ENCODE data around the gene PTCHD1. TPM values are rescaled to one million over a fixed set of nuclear protein-coding genes. Genes with fewer than 3 reads are reported as not detected.

The PTCHD1 gene
- polyA plus RNA-seq, result under 1 TPM; 0.08 to 0.16 TPM

- 3 to 37% methylated on average over 62 to 64 of the region's 64 CpGs for WGBS, 2 donors
- peak within 1 kb of the TSS; percentile 26 to 35 for H3K4me3 ChIP-seq (ENCODE audit: low read depth in 1 of 2, low read length in 2 of 2)
- no peak within 1 kb of the TSS for H3K27ac ChIP-seq (ENCODE audit: low read depth in 2 of 2, low read length in 1 of 2)
- H3K36me3 ChIP-seq (ENCODE audit: control insufficient read depth in 2 of 2, insufficient read depth in 2 of 2, low read length in 1 of 2), result no peaks in the 10 kb centered on the region
- H3K9me3 ChIP-seq (ENCODE audit: control insufficient read depth in 2 of 2, insufficient read depth in 1 of 2, low read depth in 1 of 2, low read length in 1 of 2), result peaks cover 0 to 8% of the 10 kb centered on the region in 2 donors
- peaks cover 4 to 6% of the 10 kb centered on the region in 2 donors for H3K27me3 ChIP-seq (ENCODE audit: control insufficient read depth in 1 of 2, insufficient read depth in 2 of 2, low read length in 2 of 2)
- peaks cover 0 to 5% of the 10 kb centered on the region in 2 donors for H3K4me1 ChIP-seq (ENCODE audit: control insufficient read depth in 2 of 2, insufficient read depth in 2 of 2, low read length in 1 of 2)
Observed at GRCh38 chrX:23334848-23335599, at the start of gene PTCHD1. Gene PTCHD1 (plus strand): TSS chrX:23334849. CDS start chrX:23334876, 27 bp downstream.

GRCh38 chrX:23286731-23287130 is 47.9 kb upstream of the PTCHD1 start:
- H3K36me3 ChIP-seq (ENCODE audit: control insufficient read depth in 2 of 2, insufficient read depth in 2 of 2, low read length in 1 of 2), result no peaks in the 10 kb centered on the region
- WGBS, 2 donors, result 83 to 96% methylated on average over 5 of the region's 5 CpGs
- no peaks in the 10 kb centered on the region for H3K4me1 ChIP-seq (ENCODE audit: control insufficient read depth in 2 of 2, insufficient read depth in 2 of 2, low read length in 1 of 2)

GRCh38 chrX:23287191-23287725 is 47.4 kb upstream of the PTCHD1 start:
- no peaks in the 10 kb centered on the region for H3K9me3 ChIP-seq (ENCODE audit: control insufficient read depth in 2 of 2, insufficient read depth in 1 of 2, low read depth in 1 of 2, low read length in 1 of 2)

More at GRCh38 chrX:23286731-23287130, 47.9 kb upstream of the PTCHD1 start:
- H3K27ac ChIP-seq (ENCODE audit: low read depth in 2 of 2, low read length in 1 of 2), result no peak overlapping the region
- no peak overlapping the region for H3K4me3 ChIP-seq (ENCODE audit: low read depth in 1 of 2, low read length in 2 of 2)
- H3K27me3 ChIP-seq (ENCODE audit: control insufficient read depth in 1 of 2, insufficient read depth in 2 of 2, low read length in 2 of 2), result no peaks in the 10 kb centered on the region
- no peaks in the 10 kb centered on the region for H3K9me3 ChIP-seq (ENCODE audit: control insufficient read depth in 2 of 2, insufficient read depth in 1 of 2, low read depth in 1 of 2, low read length in 1 of 2)

GRCh38 chrX:23292354-23292987 is 42.2 kb upstream of the PTCHD1 start:
- no peak overlapping the region for H3K4me3 ChIP-seq (ENCODE audit: low read depth in 1 of 2, low read length in 2 of 2)
- no peak overlapping the region for H3K27ac ChIP-seq (ENCODE audit: low read depth in 2 of 2, low read length in 1 of 2)
- 19 to 46% methylated on average over 8 of the region's 8 CpGs for WGBS, 2 donors
- no peaks in the 10 kb centered on the region for H3K9me3 ChIP-seq (ENCODE audit: control insufficient read depth in 2 of 2, insufficient read depth in 1 of 2, low read depth in 1 of 2, low read length in 1 of 2)
- H3K4me1 ChIP-seq (ENCODE audit: control insufficient read depth in 2 of 2, insufficient read depth in 2 of 2, low read length in 1 of 2), result no peaks in the 10 kb centered on the region
- no peaks in the 10 kb centered on the region for H3K27me3 ChIP-seq (ENCODE audit: control insufficient read depth in 1 of 2, insufficient read depth in 2 of 2, low read length in 2 of 2)
- H3K36me3 ChIP-seq (ENCODE audit: control insufficient read depth in 2 of 2, insufficient read depth in 2 of 2, low read length in 1 of 2), result no peaks in the 10 kb centered on the region

More at GRCh38 chrX:23287191-23287725, 47.4 kb upstream of the PTCHD1 start:
- no peak overlapping the region for H3K4me3 ChIP-seq (ENCODE audit: low read depth in 1 of 2, low read length in 2 of 2)
- 57 to 84% methylated on average over 5 of the region's 5 CpGs for WGBS, 2 donors
- H3K27ac ChIP-seq (ENCODE audit: low read depth in 2 of 2, low read length in 1 of 2), result no peak overlapping the region
- H3K4me1 ChIP-seq (ENCODE audit: control insufficient read depth in 2 of 2, insufficient read depth in 2 of 2, low read length in 1 of 2), result no peaks in the 10 kb centered on the region
- no peaks in the 10 kb centered on the region for H3K36me3 ChIP-seq (ENCODE audit: control insufficient read depth in 2 of 2, insufficient read depth in 2 of 2, low read length in 1 of 2)
- H3K27me3 ChIP-seq (ENCODE audit: control insufficient read depth in 1 of 2, insufficient read depth in 2 of 2, low read length in 2 of 2), result no peaks in the 10 kb centered on the region

GRCh38 chrX:23292988-23293651 is 41.5 kb upstream of the PTCHD1 start:
- WGBS, 2 donors, result 41 to 71% methylated on average over 8 of the region's 8 CpGs
- Histone ChIP-seq H3K9me3 (ENCODE audit: control insufficient read depth in 2 of 2, insufficient read depth in 1 of 2, low read depth in 1 of 2, low read length in 1 of 2) (no peaks in the 10 kb centered on the region), H3K36me3 (ENCODE audit: control insufficient read depth in 2 of 2, insufficient read depth in 2 of 2, low read length in 1 of 2) (no peaks in the 10 kb centered on the region), H3K4me3 (ENCODE audit: low read depth in 1 of 2, low read length in 2 of 2) (no peak overlapping the region), H3K27ac (ENCODE audit: low read depth in 2 of 2, low read length in 1 of 2) (no peak overlapping the region), H3K4me1 (ENCODE audit: control insufficient read depth in 2 of 2, insufficient read depth in 2 of 2, low read length in 1 of 2) (no peaks in the 10 kb centered on the region), H3K27me3 (ENCODE audit: control insufficient read depth in 1 of 2, insufficient read depth in 2 of 2, low read length in 2 of 2) (no peaks in the 10 kb centered on the region)

- 65 to 67% methylated on average over 4 of the region's 4 CpGs for WGBS, 2 donors
- H3K4me3 ChIP-seq (ENCODE audit: low read depth in 1 of 2, low read length in 2 of 2), result no peak overlapping the region
Observed at GRCh38 chrX:23304881-23305280, 29.8 kb upstream of the PTCHD1 start.

GRCh38 chrX:23311731-23312130 is 22.9 kb upstream of the PTCHD1 start:
- no peaks in the 10 kb centered on the region for H3K36me3 ChIP-seq (ENCODE audit: control insufficient read depth in 2 of 2, insufficient read depth in 2 of 2, low read length in 1 of 2)
- H3K9me3 ChIP-seq (ENCODE audit: control insufficient read depth in 2 of 2, insufficient read depth in 1 of 2, low read depth in 1 of 2, low read length in 1 of 2), result no peaks in the 10 kb centered on the region
- no peak overlapping the region for H3K4me3 ChIP-seq (ENCODE audit: low read depth in 1 of 2, low read length in 2 of 2)
- WGBS, 2 donors, result 79 to 87% methylated on average over 8 of the region's 8 CpGs
- H3K27me3 ChIP-seq (ENCODE audit: control insufficient read depth in 1 of 2, insufficient read depth in 2 of 2, low read length in 2 of 2), result no peaks in the 10 kb centered on the region
- H3K27ac ChIP-seq (ENCODE audit: low read depth in 2 of 2, low read length in 1 of 2), result no peak overlapping the region
- H3K4me1 ChIP-seq (ENCODE audit: control insufficient read depth in 2 of 2, insufficient read depth in 2 of 2, low read length in 1 of 2), result no peaks in the 10 kb centered on the region

More at GRCh38 chrX:23304881-23305280, 29.8 kb upstream of the PTCHD1 start:
- H3K9me3 ChIP-seq (ENCODE audit: control insufficient read depth in 2 of 2, insufficient read depth in 1 of 2, low read depth in 1 of 2, low read length in 1 of 2), result no peaks in the 10 kb centered on the region
- H3K27me3 ChIP-seq (ENCODE audit: control insufficient read depth in 1 of 2, insufficient read depth in 2 of 2, low read length in 2 of 2), result no peaks in the 10 kb centered on the region
- H3K27ac ChIP-seq (ENCODE audit: low read depth in 2 of 2, low read length in 1 of 2), result no peak overlapping the region
- H3K4me1 ChIP-seq (ENCODE audit: control insufficient read depth in 2 of 2, insufficient read depth in 2 of 2, low read length in 1 of 2), result no peaks in the 10 kb centered on the region
- H3K36me3 ChIP-seq (ENCODE audit: control insufficient read depth in 2 of 2, insufficient read depth in 2 of 2, low read length in 1 of 2), result no peaks in the 10 kb centered on the region

- Histone ChIP-seq H3K27me3 (ENCODE audit: control insufficient read depth in 1 of 2, insufficient read depth in 2 of 2, low read length in 2 of 2) (no peaks in the 10 kb centered on the region), H3K9me3 (ENCODE audit: control insufficient read depth in 2 of 2, insufficient read depth in 1 of 2, low read depth in 1 of 2, low read length in 1 of 2) (no peaks in the 10 kb centered on the region), H3K36me3 (ENCODE audit: control insufficient read depth in 2 of 2, insufficient read depth in 2 of 2, low read length in 1 of 2) (no peaks in the 10 kb centered on the region), H3K27ac (ENCODE audit: low read depth in 2 of 2, low read length in 1 of 2) (no peak overlapping the region), H3K4me1 (ENCODE audit: control insufficient read depth in 2 of 2, insufficient read depth in 2 of 2, low read length in 1 of 2) (no peaks in the 10 kb centered on the region), H3K4me3 (ENCODE audit: low read depth in 1 of 2, low read length in 2 of 2) (no peak overlapping the region)
- WGBS, 2 donors, result 92 to 95% methylated on average over 3 of the region's 3 CpGs
Observed at GRCh38 chrX:23312136-23312535, 22.5 kb upstream of the PTCHD1 start.
